HG03025 (cell line): ENCODE results near the gene ATP6V1B1.
"Not testable (repeated sequence)": the region's sequence is repeated elsewhere in the genome, so short reads cannot be mapped to it uniquely, and the experiment has no call there.

ENCODE experiments used
- ATAC-seq: cut with Tn5 transposase; IDR thresholded peaks from one replicate; pipeline ENCODE4 v1.9.1; 2021; ENCODE audit warnings: mild to moderate bottlenecking, moderate library complexity; ENCODE audit not compliant: unreplicated experiment, low FRiP score

The ATP6V1B1 gene

GRCh38 chr2:71004857-71005256 is 69.2 kb downstream of the ATP6V1B1 start:
- no peak for ATAC-seq

GRCh38 chr2:71005271-71006202 is 69.8 kb downstream of the ATP6V1B1 start:
- ATAC-seq = no peak

GRCh38 chr2:71006323-71006722 is 70.6 kb downstream of the ATP6V1B1 start:
- no peak for ATAC-seq

- ATAC-seq = no peak
Observed at GRCh38 chr2:71006955-71007799, 71.5 kb downstream of the ATP6V1B1 start.

GRCh38 chr2:71008342-71008741 is 72.6 kb downstream of the ATP6V1B1 start:
- no peak for ATAC-seq

- not testable (repeated sequence) for ATAC-seq
Observed at GRCh38 chr2:71011786-71012185, 76.1 kb downstream of the ATP6V1B1 start.
